HG03457 (cell line): ENCODE results near the gene TSC2.
"Not testable (repeated sequence)": the region's sequence is repeated elsewhere in the genome, so short reads cannot be mapped to it uniquely, and the experiment has no call there.

Experiments
- ATAC-seq: cut with Tn5 transposase; IDR thresholded peaks from one replicate; pipeline ENCODE4 v1.9.1; 2021; ENCODE audit warnings: moderate number of reproducible peaks; ENCODE audit not compliant: unreplicated experiment

The TSC2 gene

GRCh38 chr16:2009791-2010510 is 37.8 kb upstream of the TSC2 start, which contains the start of gene ZNF598:
Gene ZNF598 (minus strand): TSS chr16:2009821.
- ATAC-seq = peak; percentile 60

- not testable (repeated sequence) for ATAC-seq
These were observed 36.1 kb upstream of the TSC2 start for GRCh38 chr16:2011726-2012125.

- ATAC-seq = no peak
These were observed 34.3 kb upstream of the TSC2 start for GRCh38 chr16:2013527-2013926.

GRCh38 chr16:2015117-2015946 is 32.5 kb upstream of the TSC2 start:
- ATAC-seq = no peak

- ATAC-seq = no peak
These were observed 31.9 kb upstream of the TSC2 start for GRCh38 chr16:2015947-2016208.

GRCh38 chr16:2016407-2016922 is 31.3 kb upstream of the TSC2 start:
- no peak for ATAC-seq

GRCh38 chr16:2019518-2019920 is 28.3 kb upstream of the TSC2 start, which contains the start of gene NPW:
Gene NPW (plus strand): TSS chr16:2019785.
- no peak for ATAC-seq

- no peak for ATAC-seq
These were observed 27.6 kb upstream of the TSC2 start for GRCh38 chr16:2019921-2020831.

- no peak for ATAC-seq
These were observed 25.1 kb upstream of the TSC2 start for GRCh38 chr16:2022723-2023091.

GRCh38 chr16:2023092-2024031 is 24.4 kb upstream of the TSC2 start:
- ATAC-seq = no peak

GRCh38 chr16:2024032-2024420 is 23.8 kb upstream of the TSC2 start:
- no peak for ATAC-seq

GRCh38 chr16:2025251-2025650 is 22.5 kb upstream of the TSC2 start:
- no peak for ATAC-seq

- no peak for ATAC-seq
These were observed 21.8 kb upstream of the TSC2 start for GRCh38 chr16:2025878-2026460.

- ATAC-seq = no peak
These were observed 21.2 kb upstream of the TSC2 start, which contains the start of gene NHERF2 for GRCh38 chr16:2026461-2027023. Gene NHERF2 (plus strand): TSS chr16:2026902. CDS start chr16:2027006, 104 bp downstream.

GRCh38 chr16:2027024-2028010 is 20.5 kb upstream of the TSC2 start:
- no peak for ATAC-seq

- ATAC-seq = no peak
These were observed 19.6 kb upstream of the TSC2 start for GRCh38 chr16:2028146-2028545.

GRCh38 chr16:2028620-2029220 is 19.1 kb upstream of the TSC2 start:
- ATAC-seq = no peak

- no peak for ATAC-seq
These were observed 18.4 kb upstream of the TSC2 start for GRCh38 chr16:2029350-2029749.
